CD4-positive, CD25-positive, alpha-beta regulatory T cell (primary cell): Measurements from ENCODE around the gene CHD2. TPM values are rescaled to one million over a fixed set of nuclear protein-coding genes. Genes with fewer than 3 reads are reported as not detected.

Source experiments
- ATAC-seq, 2 donors: fragments of 150-1000 bp; cut with Tn5 transposase; one replicate each; pipeline ENCODE4 v1.10.0; 2021; ENCODE audit warnings: low read depth in 2 of 2, moderate number of reproducible peaks in 2 of 2, moderate library complexity in 1 of 2
- DNase-seq, 3 donors: peaks; one replicate each; pipeline versions ENCODE4 v3.0.0 to v3.0.0-alpha.2; 2012 to 2022; ENCODE audit warnings: mixed read lengths in 1 of 3
- H3K27ac ChIP-seq: one replicate; pipeline ENCODE4 v1.7.0; 2013; ENCODE audit warnings: mild to moderate bottlenecking, low read length; ENCODE audit not compliant: insufficient read depth, poor library complexity, severe bottlenecking
- H3K27me3 ChIP-seq: one replicate; pipeline ENCODE4 v1.7.0; 2013; ENCODE audit warnings: low read length; ENCODE audit not compliant: control insufficient read depth, insufficient read depth
- H3K36me3 ChIP-seq: one replicate; pipeline ENCODE4 v1.7.0; 2013; ENCODE audit warnings: mild to moderate bottlenecking, low read length, moderate library complexity; ENCODE audit not compliant: control insufficient read depth, insufficient read depth
- H3K4me1 ChIP-seq: 2 replicates; pipeline ENCODE4 v1.7.0; 2013; ENCODE audit warnings: mild to moderate bottlenecking, low read length; ENCODE audit not compliant: insufficient read depth, control insufficient read depth, poor library complexity, severe bottlenecking
- H3K4me3 ChIP-seq: one replicate; pipeline ENCODE4 v1.7.0; 2013; ENCODE audit warnings: low read depth, mild to moderate bottlenecking, low read length, moderate library complexity
- H3K9me3 ChIP-seq, 2 experiments: 1 replicate in 1 of 2; 2 replicates in 1 of 2; pipeline ENCODE4 v1.7.0; 2013; ENCODE audit warnings: low read length in 2 of 2, mild to moderate bottlenecking in 1 of 2, moderate library complexity in 1 of 2; ENCODE audit not compliant: control insufficient read depth in 2 of 2
- H3K27ac Mint-ChIP-seq, 3 donors: one replicate each; pipeline ENCODE4 v1.8.0; 2020 to 2022; ENCODE audit warnings: mild to moderate bottlenecking in 3 of 3, mixed read lengths in 3 of 3, moderate library complexity in 2 of 3
- H3K27me3 Mint-ChIP-seq: one replicate; pipeline ENCODE4 v1.8.0; 2022; ENCODE audit warnings: mild to moderate bottlenecking, mixed read lengths
- H3K36me3 Mint-ChIP-seq: one replicate; pipeline ENCODE4 v1.8.0; 2020; ENCODE audit warnings: mixed read lengths
- H3K4me1 Mint-ChIP-seq, 4 donors: one replicate each; pipeline ENCODE4 v1.8.0; 2020 to 2022; ENCODE audit warnings: mixed read lengths in 4 of 4, mild to moderate bottlenecking in 1 of 4
- H3K4me3 Mint-ChIP-seq, 4 donors: one replicate each; pipeline ENCODE4 v1.8.0; 2020 to 2022; ENCODE audit warnings: mild to moderate bottlenecking in 4 of 4, mixed read lengths in 4 of 4, moderate library complexity in 3 of 4
- H3K9me3 Mint-ChIP-seq, 7 donors: one replicate each; pipeline ENCODE4 v1.8.0; 2020 to 2022; ENCODE audit warnings: mixed read lengths in 7 of 7, mild to moderate bottlenecking in 3 of 7, moderate library complexity in 2 of 7
- polyA plus RNA-seq, 4 donors: library from polyadenylated mRNA; unstranded; fragments of 300-500 nt; fragmentation: Illumina TruSeq; gene quantifications; one replicate each; pipeline ENCODE4 v1.2.3, GENCODE V29; 2021
- total RNA-seq: library from RNA; stranded (reverse); gene quantifications from one replicate; pipeline ENCODE4 v1.2.3, GENCODE V29; 2022

Gene CHD2
- total and polyA plus RNA-seq, 5 donors from 2014 or later, result 44.3 to 579 (median 49.5) TPM

GRCh38 chr15:92877000-92877399 lies 23.1 kb upstream of the CHD2 start:
- Mint-ChIP-seq H3K4me3 (no peak overlapping the region), H3K4me1 (peaks cover 11 to 44% (median 29%) of the 10 kb centered on the region in 4 donors), H3K27me3 (peaks cover under 1% of the 10 kb centered on the region), H3K9me3 (peaks cover 0 to 3% (median 0%) of the 10 kb centered on the region in 7 donors), H3K36me3 (no peaks in the 10 kb centered on the region), H3K27ac (no peak overlapping the region)
- Histone ChIP-seq H3K4me1 (peaks cover 27% of the 10 kb centered on the region), H3K4me3 (no peak overlapping the region), H3K9me3 (no peaks in the 10 kb centered on the region), H3K27ac (no peak overlapping the region), H3K36me3 (no peaks in the 10 kb centered on the region), H3K27me3 (no peaks in the 10 kb centered on the region)
- no peak for DNase-seq
- no peak for ATAC-seq

GRCh38 chr15:92877416-92877815 lies 22.7 kb upstream of the CHD2 start:
- peaks cover 14 to 47% (median 32%) of the 10 kb centered on the region in 4 donors for H3K4me1 Mint-ChIP-seq

GRCh38 chr15:92878593-92879053 lies 21.5 kb upstream of the CHD2 start:
- Mint-ChIP-seq H3K4me1 (peaks cover 17 to 47% (median 32%) of the 10 kb centered on the region in 4 donors), H3K27me3 (peaks cover 11% of the 10 kb centered on the region)
- H3K27ac ChIP-seq, result no peak overlapping the region

More at GRCh38 chr15:92877416-92877815, 22.7 kb upstream of the CHD2 start:
- no peaks in the 10 kb centered on the region for H3K27me3 ChIP-seq
- no peaks in the 10 kb centered on the region for H3K36me3 ChIP-seq
- no peak overlapping the region for H3K4me3 ChIP-seq
- no peaks in the 10 kb centered on the region for H3K9me3 ChIP-seq
- Mint-ChIP-seq H3K27me3 (peaks cover 4% of the 10 kb centered on the region), H3K27ac (no peak overlapping the region), H3K9me3 (peaks cover 0 to 5% (median 0%) of the 10 kb centered on the region in 7 donors), H3K4me3 (no peak overlapping the region), H3K36me3 (no peaks in the 10 kb centered on the region)
- no peak overlapping the region for H3K27ac ChIP-seq
- peaks cover 29% of the 10 kb centered on the region for H3K4me1 ChIP-seq
- DNase-seq (no peak), ATAC-seq (no peak)

DNA sequence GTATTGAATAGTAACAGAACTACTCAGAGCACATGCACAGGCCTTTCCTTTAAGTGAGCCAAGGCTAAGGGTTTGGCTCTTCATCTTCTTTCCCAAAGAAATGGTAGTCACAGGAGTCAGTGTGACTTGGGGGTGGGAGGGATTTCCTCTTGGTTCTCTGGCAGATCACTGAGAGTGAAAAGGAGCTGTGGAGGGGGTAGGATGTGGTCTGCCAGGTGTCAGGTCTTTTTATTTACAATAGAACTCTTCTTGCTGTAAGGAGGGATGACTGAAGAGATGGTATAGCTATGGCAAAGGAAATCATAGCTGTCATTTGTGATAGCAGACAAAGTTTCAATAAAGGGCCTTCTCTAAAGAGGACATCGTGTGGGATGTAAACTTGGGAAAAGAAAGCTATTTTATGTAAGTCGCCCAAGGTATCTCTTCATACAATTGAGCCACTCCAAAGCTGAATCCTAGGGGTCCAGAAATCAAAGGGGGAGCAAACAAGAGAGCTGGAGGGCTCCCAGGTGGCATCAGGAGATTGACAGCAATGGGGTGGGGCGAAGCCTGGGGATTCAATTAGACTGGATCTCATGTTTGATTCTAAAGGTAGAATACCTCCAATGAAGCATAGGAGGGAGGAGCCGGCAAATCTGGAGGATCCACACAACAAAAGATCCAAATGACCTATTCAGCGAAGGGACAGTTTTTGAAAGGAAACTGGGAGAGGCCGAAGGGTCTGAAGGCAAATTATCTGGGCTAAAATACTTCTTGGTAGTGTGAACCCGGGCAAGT lies 20.0 kb upstream of the CHD2 start:
- Mint-ChIP-seq H3K27ac (peak overlapping the region; percentile 98 to 99 (median 99)), H3K4me3 (peak overlapping the region; percentile 78 to 91 (median 90)), H3K9me3 (peaks cover 0 to 6% (median 0%) of the 10 kb centered on the region in 7 donors), H3K27me3 (peaks cover 19% of the 10 kb centered on the region), H3K36me3 (peaks cover 17% of the 10 kb centered on the region), H3K4me1 (peaks cover 23 to 47% (median 32%) of the 10 kb centered on the region in 4 donors)
- Histone ChIP-seq H3K4me3 (peak overlapping the region; percentile 16), H3K9me3 (no peaks in the 10 kb centered on the region), H3K27me3 (no peaks in the 10 kb centered on the region), H3K27ac (peak overlapping the region; percentile 45), H3K4me1 (peaks cover 29% of the 10 kb centered on the region), H3K36me3 (peaks cover 7% of the 10 kb centered on the region)
- no peak for ATAC-seq
- DNase-seq, result peak in 2 of 3 donors; percentile 24 to 74

More at GRCh38 chr15:92878593-92879053, 21.5 kb upstream of the CHD2 start:
- Histone ChIP-seq H3K36me3 (no peaks in the 10 kb centered on the region), H3K9me3 (no peaks in the 10 kb centered on the region), H3K4me1 (peaks cover 29% of the 10 kb centered on the region), H3K4me3 (no peak overlapping the region), H3K27me3 (no peaks in the 10 kb centered on the region)
- H3K27ac Mint-ChIP-seq, result peak overlapping the region in 1 of 3 donors; percentile 2
- H3K36me3 Mint-ChIP-seq, result peaks cover 3% of the 10 kb centered on the region
- peak overlapping the region in 2 of 4 donors; percentile 8 to 82 for H3K4me3 Mint-ChIP-seq
- peaks cover 0 to 6% (median 0%) of the 10 kb centered on the region in 7 donors for H3K9me3 Mint-ChIP-seq
- no peak for ATAC-seq
- no peak for DNase-seq

GRCh38 chr15:92880796-92881195 lies 19.3 kb upstream of the CHD2 start:
- H3K27ac Mint-ChIP-seq, result peak overlapping the region; percentile 98 to 99 (median 99)
- H3K27me3 ChIP-seq, result no peaks in the 10 kb centered on the region
- peak overlapping the region; percentile 66 to 91 (median 90) for H3K4me3 Mint-ChIP-seq

GRCh38 chr15:92881211-92881754 lies 18.8 kb upstream of the CHD2 start:
- H3K27me3 ChIP-seq, result no peaks in the 10 kb centered on the region
- ATAC-seq, result no peak
- H3K4me3 ChIP-seq, result peak overlapping the region; percentile 84
- H3K4me1 Mint-ChIP-seq, result peaks cover 29 to 51% (median 37%) of the 10 kb centered on the region in 4 donors
- peaks cover 36% of the 10 kb centered on the region for H3K4me1 ChIP-seq
- no peaks in the 10 kb centered on the region for H3K9me3 ChIP-seq
- H3K36me3 Mint-ChIP-seq, result peaks cover 26% of the 10 kb centered on the region
- DNase-seq, result peak in 1 of 3 donors; percentile 56
- peak overlapping the region; percentile 89 to 96 (median 90) for H3K4me3 Mint-ChIP-seq
- peak overlapping the region; percentile 100 for H3K27ac ChIP-seq
- peaks cover 14% of the 10 kb centered on the region for H3K36me3 ChIP-seq
- H3K27me3 Mint-ChIP-seq, result peaks cover 19% of the 10 kb centered on the region
- H3K27ac Mint-ChIP-seq, result peak overlapping the region; percentile 98 to 99 (median 99)
- peaks cover 0 to 6% (median 0%) of the 10 kb centered on the region in 7 donors for H3K9me3 Mint-ChIP-seq

More at GRCh38 chr15:92880796-92881195, 19.3 kb upstream of the CHD2 start:
- ATAC-seq (no peak), DNase-seq (no peak)
- peaks cover 24 to 47% (median 34%) of the 10 kb centered on the region in 4 donors for H3K4me1 Mint-ChIP-seq
- peaks cover 32% of the 10 kb centered on the region for H3K4me1 ChIP-seq
- H3K9me3 ChIP-seq, result no peaks in the 10 kb centered on the region
- peaks cover 23% of the 10 kb centered on the region for H3K36me3 Mint-ChIP-seq
- peak overlapping the region; percentile 84 for H3K4me3 ChIP-seq
- peak overlapping the region; percentile 100 for H3K27ac ChIP-seq
- peaks cover 0 to 6% (median 0%) of the 10 kb centered on the region in 7 donors for H3K9me3 Mint-ChIP-seq
- peaks cover 9% of the 10 kb centered on the region for H3K36me3 ChIP-seq
- H3K27me3 Mint-ChIP-seq, result peaks cover 19% of the 10 kb centered on the region

GRCh38 chr15:92881802-92882696 lies 18.1 kb upstream of the CHD2 start:
- peaks cover 34% of the 10 kb centered on the region for H3K36me3 Mint-ChIP-seq
- Histone ChIP-seq H3K4me3 (peak overlapping the region; percentile 84), H3K27ac (peak overlapping the region; percentile 100), H3K27me3 (no peaks in the 10 kb centered on the region), H3K4me1 (peaks cover 44% of the 10 kb centered on the region), H3K36me3 (peaks cover 22% of the 10 kb centered on the region), H3K9me3 (no peaks in the 10 kb centered on the region)
- H3K27me3 Mint-ChIP-seq, result peaks cover 19% of the 10 kb centered on the region
- peak overlapping the region; percentile 98 to 99 (median 99) for H3K27ac Mint-ChIP-seq
- peaks cover 0 to 6% (median 0%) of the 10 kb centered on the region in 7 donors for H3K9me3 Mint-ChIP-seq
- peak; percentile 91 to 93 for ATAC-seq
- peaks cover 37 to 59% (median 44%) of the 10 kb centered on the region in 4 donors for H3K4me1 Mint-ChIP-seq
- peak overlapping the region; percentile 89 to 96 (median 90) for H3K4me3 Mint-ChIP-seq
- peak; percentile 95 to 100 (median 99) for DNase-seq
